ENCODE measurements around the gene LRRN2. TPM values are rescaled to one million over a fixed set of nuclear protein-coding genes. Genes with fewer than 3 reads are reported as not detected.

LRRN2 gene
- total and polyA plus RNA-seq, 9 of the 15 experiments (the other 6 are each of a cell fraction or from before 2014, with no cell fraction given): 0.05 TPM; not detected in 8

GRCh38 chr1:204577794-204578478, 107.6 kb downstream of the LRRN2 start:
- Histone ChIP-seq H3K9ac (ENCODE audit: insufficient read depth in 1 of 2, low read depth in 2 of 2, low read length in 2 of 2) (no peak overlapping the region), H3K4me1 (replicated peaks in 1 of 2; ENCODE audit: control insufficient read depth in 2 of 2, insufficient read depth in 2 of 2, low read length in 2 of 2) (0 out of 5 replicates have a peak, but pooled peaks cover 3% of the 10 kb centered on the region in 2 experiments), H2AFZ (ENCODE audit: low read depth, low read length) (no peak overlapping the region), H3K4me2 (ENCODE audit: insufficient read depth, low read length) (no peak overlapping the region), H3K4me3 (no peak overlapping the region), H3K79me2 (ENCODE audit: control insufficient read depth, insufficient read depth, low read length) (no peaks in the 10 kb centered on the region), H3K27me3 (ENCODE audit: control insufficient read depth in 2 of 2, insufficient read depth in 2 of 2, low read length in 2 of 2) (peaks cover 5 to 16% of the 10 kb centered on the region in 2 experiments; a peak in 3 of 5 replicates), H3K9me1 (ENCODE audit: control insufficient read depth, insufficient read depth, low read length) (no peaks in the 10 kb centered on the region), H4K20me1 (replicated peaks; ENCODE audit: control insufficient read depth, insufficient read depth, low read length) (0 out of 2 replicates have a peak, but pooled peaks cover 4% of the 10 kb centered on the region), H3K9me3 (replicated peaks; ENCODE audit: control insufficient read depth, insufficient read depth, low read depth, low read length) (no peaks in the 10 kb centered on the region), H3K27ac (ENCODE audit: extremely low read depth, low read depth, low read length) (no peak overlapping the region), H3K36me3 (ENCODE audit: control insufficient read depth, insufficient read depth, low read length) (no peaks in the 10 kb centered on the region)
- in situ Hi-C loops (cut with MboI): no loop called here
- no TSS peak for BruUV-seq (replicated peaks)
- DNase-seq (ENCODE audit: extremely low read depth in 1 of 4, low spot score in 3 of 4) (no peak), FAIRE-seq (no peak), ATAC-seq (no peak; the same call in 1 of the 3 replicates)
- ChIA-PET POLR2A (interaction anchor here (0.7 to 1.6 kb wide), 3 partner anchors 12 to 16 kb away, joined by 3 to 6 read pairs (median 4); no protein-coding TSS in a partner anchor), CTCF (ENCODE audit: low intra/inter-chr PET ratio) (no interaction called here)
- TF ChIP-seq NFIC (IDR thresholded peaks at IDR 0.05) (no peak), SP1 (CRISPR knock-in tag; IDR thresholded peaks at IDR 0.05) (no peak), MYBL2 (IDR thresholded peaks at IDR 0.05; ENCODE audit: low read depth) (no peak), MYBL2 (CRISPR knock-in tag; IDR thresholded peaks at IDR 0.05; ENCODE audit: borderline replicate concordance) (no peak), ZNF121 (CRISPR knock-in tag; conservative IDR thresholded peaks at IDR 0.05) (no peak)
- intact Hi-C loops (cut with micrococcal nuclease): no loop called here
- 55% methylated on average over 10 of the region's 10 CpGs for WGBS (ENCODE audit: insufficient coverage, low coverage, missing lambda C conversion rate)

GRCh38 chr1:204576422-204576821, 109.1 kb downstream of the LRRN2 start:
- Histone ChIP-seq H3K4me2 (ENCODE audit: insufficient read depth, low read length) (no peak overlapping the region), H3K4me1 (replicated peaks in 1 of 2; ENCODE audit: control insufficient read depth in 2 of 2, insufficient read depth in 2 of 2, low read length in 2 of 2) (0 out of 5 replicates have a peak, but pooled peaks cover 3% of the 10 kb centered on the region in 2 experiments), H3K27me3 (ENCODE audit: control insufficient read depth in 2 of 2, insufficient read depth in 2 of 2, low read length in 2 of 2) (peaks cover 0 to 8% of the 10 kb centered on the region in 2 experiments; a peak in 1 of 5 replicates), H3K9me3 (replicated peaks; ENCODE audit: control insufficient read depth, insufficient read depth, low read depth, low read length) (no peaks in the 10 kb centered on the region), H2AFZ (ENCODE audit: low read depth, low read length) (no peak overlapping the region), H3K79me2 (ENCODE audit: control insufficient read depth, insufficient read depth, low read length) (no peaks in the 10 kb centered on the region), H3K36me3 (ENCODE audit: control insufficient read depth, insufficient read depth, low read length) (no peaks in the 10 kb centered on the region), H3K4me3 (no peak overlapping the region), H3K9me1 (ENCODE audit: control insufficient read depth, insufficient read depth, low read length) (no peaks in the 10 kb centered on the region), H3K9ac (ENCODE audit: insufficient read depth in 1 of 2, low read depth in 2 of 2, low read length in 2 of 2) (no peak overlapping the region; a peak in 1 of 4 replicates), H3K27ac (ENCODE audit: extremely low read depth, low read depth, low read length) (no peak overlapping the region), H4K20me1 (replicated peaks; ENCODE audit: control insufficient read depth, insufficient read depth, low read length) (no peaks in the 10 kb centered on the region)
- POLR2A ChIA-PET: no interaction called here
- in situ Hi-C loops (cut with MboI) (no loop called here), intact Hi-C loops (cut with micrococcal nuclease) (no loop called here)
- no peak for FAIRE-seq
- no peak for DNase-seq (ENCODE audit: extremely low read depth in 1 of 4, low spot score in 3 of 4)
- ATAC-seq: peak; percentile 25; the same call in 2 of the 3 replicates
- 30% methylated on average over 8 of the region's 8 CpGs for WGBS (ENCODE audit: insufficient coverage, low coverage, missing lambda C conversion rate)
- BruUV-seq (replicated peaks): no TSS peak
- CTCF ChIA-PET (ENCODE audit: low intra/inter-chr PET ratio): no interaction called here

Measured in K562 (cell line).